Measurements from ENCODE around the gene CCKAR. TPM values are rescaled to one million over a fixed set of nuclear protein-coding genes. Genes with fewer than 3 reads are reported as not detected.

Gene CCKAR
- total RNA-seq, 1 donor from 2014 or later: not detected

DNA sequence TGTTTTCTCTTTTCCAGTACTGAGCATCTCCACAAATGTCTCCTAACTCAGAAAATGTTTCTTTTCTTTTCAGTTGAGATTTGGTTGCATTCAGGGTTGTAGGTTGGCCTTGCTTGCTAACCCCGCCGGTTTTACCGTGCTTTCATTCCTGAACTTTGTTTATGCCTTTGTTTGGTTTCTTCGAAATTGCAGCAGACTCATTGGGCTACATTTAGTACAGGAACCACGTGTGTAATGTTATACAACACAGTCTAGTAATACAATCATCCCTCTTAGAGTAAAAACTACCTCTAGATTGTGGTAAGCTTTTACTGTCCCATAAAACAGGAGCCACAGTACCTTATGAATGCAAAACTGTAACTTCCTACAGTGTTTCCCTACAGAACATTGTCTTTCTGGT is 57.9 kb downstream of the CCKAR start:
- H3K36me3 ChIP-seq: peaks cover 21 to 24% of the 10 kb centered on the region in 2 donors
- DNase-seq (ENCODE audit: low spot score in 2 of 2): no peak
- no peaks in the 10 kb centered on the region for H3K4me1 ChIP-seq
- H3K9me3 ChIP-seq: no peaks in the 10 kb centered on the region
- no peaks in the 10 kb centered on the region for H3K27me3 ChIP-seq
- no peak overlapping the region for H3K27ac ChIP-seq
- intact Hi-C loops (cut with DNase I): no loop called here
- TF ChIP-seq, protein P1, sequence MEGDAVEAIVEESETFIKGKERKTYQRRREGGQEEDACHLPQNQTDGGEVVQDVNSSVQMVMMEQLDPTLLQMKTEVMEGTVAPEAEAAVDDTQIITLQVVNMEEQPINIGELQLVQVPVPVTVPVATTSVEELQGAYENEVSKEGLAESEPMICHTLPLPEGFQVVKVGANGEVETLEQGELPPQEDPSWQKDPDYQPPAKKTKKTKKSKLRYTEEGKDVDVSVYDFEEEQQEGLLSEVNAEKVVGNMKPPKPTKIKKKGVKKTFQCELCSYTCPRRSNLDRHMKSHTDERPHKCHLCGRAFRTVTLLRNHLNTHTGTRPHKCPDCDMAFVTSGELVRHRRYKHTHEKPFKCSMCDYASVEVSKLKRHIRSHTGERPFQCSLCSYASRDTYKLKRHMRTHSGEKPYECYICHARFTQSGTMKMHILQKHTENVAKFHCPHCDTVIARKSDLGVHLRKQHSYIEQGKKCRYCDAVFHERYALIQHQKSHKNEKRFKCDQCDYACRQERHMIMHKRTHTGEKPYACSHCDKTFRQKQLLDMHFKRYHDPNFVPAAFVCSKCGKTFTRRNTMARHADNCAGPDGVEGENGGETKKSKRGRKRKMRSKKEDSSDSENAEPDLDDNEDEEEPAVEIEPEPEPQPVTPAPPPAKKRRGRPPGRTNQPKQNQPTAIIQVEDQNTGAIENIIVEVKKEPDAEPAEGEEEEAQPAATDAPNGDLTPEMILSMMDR (IDR thresholded peaks at IDR 0.05): no peak
- H3K4me3 ChIP-seq: no peak overlapping the region

DNA sequence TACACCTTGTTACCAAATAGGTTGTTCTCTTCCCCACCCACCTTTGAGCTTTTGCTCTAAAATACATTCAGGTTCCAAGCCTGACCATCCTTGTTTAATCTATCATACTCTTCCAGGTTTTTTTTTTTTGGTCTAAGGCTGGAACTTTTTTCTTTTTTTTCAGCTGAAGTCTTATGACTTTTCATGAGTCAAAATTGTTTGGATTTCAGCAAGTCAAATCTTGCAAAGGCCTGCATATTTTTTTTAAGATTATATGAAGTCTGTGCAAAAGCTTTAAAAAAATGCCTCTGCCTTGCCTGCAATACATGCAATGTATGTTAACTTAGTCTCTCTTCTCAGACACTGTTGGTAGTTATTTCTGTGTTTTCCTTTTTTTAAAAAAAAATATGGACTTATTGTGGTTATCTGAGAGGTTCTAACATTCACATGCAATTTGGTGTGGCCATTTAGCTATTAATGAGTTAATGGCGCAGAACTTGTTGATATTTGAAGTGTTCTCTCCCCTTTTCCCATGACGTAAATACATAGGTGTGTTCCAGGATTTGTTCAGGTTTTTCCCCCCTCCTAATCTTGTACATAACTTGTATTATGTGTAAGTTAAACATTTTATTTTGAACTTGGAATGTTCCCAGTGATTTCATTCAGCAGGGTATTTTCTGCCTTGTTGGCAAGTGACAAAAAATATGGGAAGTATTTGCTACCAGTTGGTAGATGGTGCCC is 58.7 kb downstream of the CCKAR start:
- Histone ChIP-seq H3K9me3 (no peaks in the 10 kb centered on the region), H3K27me3 (no peaks in the 10 kb centered on the region), H3K36me3 (peaks cover 19 to 21% of the 10 kb centered on the region in 2 donors), H3K4me1 (no peaks in the 10 kb centered on the region), H3K4me3 (no peak overlapping the region), H3K27ac (no peak overlapping the region)
- intact Hi-C loops (cut with DNase I): no loop called here
- no peak for DNase-seq (ENCODE audit: low spot score in 2 of 2)
- TF ChIP-seq, protein P1 (IDR thresholded peaks at IDR 0.05): no peak

Other genes starting within 250 kb of the CCKAR start
- 17.6 TPM for gene RBPJ, start 169.5 kb downstream of the CCKAR start, total RNA-seq
- gene TBC1D19, start 93.6 kb upstream of the CCKAR start, total RNA-seq: 18.1 TPM